ENCODE data around the gene ZNF334. TPM values are rescaled to one million over a fixed set of nuclear protein-coding genes. Genes with fewer than 3 reads are reported as not detected.

Gene ZNF334
- total and polyA plus RNA-seq, 5 donors = 1.1 to 3.2 (median 1.3) TPM

- H3K27ac ChIP-seq (ENCODE audit: low read length) = no peak overlapping the region
- no peak overlapping the region for H3K4me3 ChIP-seq (ENCODE audit: low read length)
- ATAC-seq (no peak), DNase-seq (peak in 1 of 3 donors; percentile 54)
- no peaks in the 10 kb centered on the region for H3K27me3 ChIP-seq (ENCODE audit: control insufficient read depth, insufficient read depth)
- H3K9me3 ChIP-seq (ENCODE audit: control insufficient read depth, low read length) = no peaks in the 10 kb centered on the region
- H3K4me1 ChIP-seq (ENCODE audit: control insufficient read depth, insufficient read depth, low read length) = no peaks in the 10 kb centered on the region
- intact Hi-C loops (cut with DNase I) = no loop called here
- 78% methylated on average over 14 of the region's 14 CpGs for WGBS
Observed at GRCh38 chr20:46545077-46545826, 31.9 kb upstream of the ZNF334 start.

GRCh38 chr20:46544576-46544975, 31.2 kb upstream of the ZNF334 start:
- ATAC-seq = no peak
- no peaks in the 10 kb centered on the region for H3K27me3 ChIP-seq (ENCODE audit: control insufficient read depth, insufficient read depth)
- H3K27ac ChIP-seq (ENCODE audit: low read length) = no peak overlapping the region
- no peak for DNase-seq
- intact Hi-C loops (cut with DNase I) = no loop called here
- 82% methylated on average over 3 of the region's 3 CpGs for WGBS
- no peak overlapping the region for H3K4me3 ChIP-seq (ENCODE audit: low read length)
- no peaks in the 10 kb centered on the region for H3K4me1 ChIP-seq (ENCODE audit: control insufficient read depth, insufficient read depth, low read length)
- H3K9me3 ChIP-seq (ENCODE audit: control insufficient read depth, low read length) = no peaks in the 10 kb centered on the region

GRCh38 chr20:46543959-46544358, 30.6 kb upstream of the ZNF334 start:
- H3K9me3 ChIP-seq (ENCODE audit: control insufficient read depth, low read length) = no peaks in the 10 kb centered on the region
- no peaks in the 10 kb centered on the region for H3K4me1 ChIP-seq (ENCODE audit: control insufficient read depth, insufficient read depth, low read length)
- no peak for ATAC-seq
- DNase-seq = no peak
- no peaks in the 10 kb centered on the region for H3K27me3 ChIP-seq (ENCODE audit: control insufficient read depth, insufficient read depth)
- no peak overlapping the region for H3K4me3 ChIP-seq (ENCODE audit: low read length)
- no peak overlapping the region for H3K27ac ChIP-seq (ENCODE audit: low read length)
- intact Hi-C loops (cut with DNase I) = no loop called here
- WGBS = 20% methylated on average over 1 of the region's 1 CpG

GRCh38 chr20:46543033-46543432, 29.7 kb upstream of the ZNF334 start:
- 66% methylated on average over 4 of the region's 4 CpGs for WGBS

GRCh38 chr20:46541229-46541935, 28.0 kb upstream of the ZNF334 start:
- H3K27ac ChIP-seq (ENCODE audit: low read length) = no peak overlapping the region
- no peak for DNase-seq
- no peak overlapping the region for H3K4me3 ChIP-seq (ENCODE audit: low read length)
- no peaks in the 10 kb centered on the region for H3K4me1 ChIP-seq (ENCODE audit: control insufficient read depth, insufficient read depth, low read length)
- H3K9me3 ChIP-seq (ENCODE audit: control insufficient read depth, low read length) = no peaks in the 10 kb centered on the region
- no peaks in the 10 kb centered on the region for H3K27me3 ChIP-seq (ENCODE audit: control insufficient read depth, insufficient read depth)
- intact Hi-C loops (cut with DNase I) = no loop called here
- no peak for ATAC-seq
- 60% methylated on average over 36 of the region's 36 CpGs for WGBS

More at GRCh38 chr20:46543033-46543432, 29.7 kb upstream of the ZNF334 start:
- H3K27me3 ChIP-seq (ENCODE audit: control insufficient read depth, insufficient read depth) = no peaks in the 10 kb centered on the region
- no peak overlapping the region for H3K4me3 ChIP-seq (ENCODE audit: low read length)
- no peak for DNase-seq
- H3K9me3 ChIP-seq (ENCODE audit: control insufficient read depth, low read length) = no peaks in the 10 kb centered on the region
- intact Hi-C loops (cut with DNase I) = no loop called here
- H3K27ac ChIP-seq (ENCODE audit: low read length) = no peak overlapping the region
- ATAC-seq = no peak
- H3K4me1 ChIP-seq (ENCODE audit: control insufficient read depth, insufficient read depth, low read length) = no peaks in the 10 kb centered on the region

DNA sequence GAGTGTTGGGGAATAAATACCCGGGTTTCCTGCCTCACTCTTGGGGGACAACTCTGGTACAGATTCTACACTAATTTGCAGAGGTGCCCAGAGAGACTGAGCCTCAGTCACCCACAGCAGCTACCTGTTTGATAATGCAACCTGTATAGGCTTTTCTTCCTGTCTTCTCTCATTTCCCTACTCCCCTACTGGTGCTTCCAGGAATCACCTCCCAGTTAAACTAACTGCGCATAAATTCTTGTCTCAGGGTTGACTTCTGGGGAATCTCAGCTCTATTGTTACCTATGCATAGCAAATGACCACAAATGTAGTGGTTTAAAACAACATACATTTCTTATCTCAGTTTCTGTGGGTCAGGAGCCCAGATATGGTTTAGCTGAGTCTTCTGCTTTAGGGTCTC, 25.8 kb upstream of the ZNF334 start:
- H3K9me3 ChIP-seq (ENCODE audit: control insufficient read depth, low read length) = no peaks in the 10 kb centered on the region
- no peaks in the 10 kb centered on the region for H3K4me1 ChIP-seq (ENCODE audit: control insufficient read depth, insufficient read depth, low read length)
- 76% methylated on average over 2 of the region's 2 CpGs for WGBS
- intact Hi-C loops (cut with DNase I) = loop anchor here in 1 of 4 donors (10.0 kb wide), 1 partner anchor 56 kb away; no protein-coding TSS in a partner anchor
- no peak for ATAC-seq
- no peaks in the 10 kb centered on the region for H3K27me3 ChIP-seq (ENCODE audit: control insufficient read depth, insufficient read depth)
- H3K27ac ChIP-seq (ENCODE audit: low read length) = no peak overlapping the region
- DNase-seq = no peak
- no peak overlapping the region for H3K4me3 ChIP-seq (ENCODE audit: low read length)

DNA sequence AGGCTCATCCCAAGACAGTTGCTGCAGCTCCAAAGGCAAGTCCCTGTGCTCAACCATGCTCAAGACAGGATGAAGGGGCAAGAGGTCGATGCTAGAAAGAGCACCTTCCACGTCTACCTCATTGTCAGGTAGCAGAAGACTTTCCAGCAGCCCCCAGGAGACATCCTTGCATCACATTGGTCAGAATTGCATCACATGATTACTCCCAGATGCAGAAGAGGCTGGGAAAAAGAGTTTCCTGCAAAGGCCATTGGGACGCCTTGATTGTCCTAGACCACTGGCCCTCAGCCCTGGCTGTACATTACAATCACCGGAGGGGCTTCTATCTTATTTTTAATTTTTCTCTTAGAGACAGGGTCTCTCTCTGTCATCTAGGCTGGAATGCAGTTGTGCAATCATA, 17.3 kb upstream of the ZNF334 start:
- no peak for DNase-seq
- Histone ChIP-seq H3K27ac (ENCODE audit: low read length) (no peak overlapping the region), H3K9me3 (ENCODE audit: control insufficient read depth, low read length) (no peaks in the 10 kb centered on the region), H3K4me3 (ENCODE audit: low read length) (no peak overlapping the region), H3K27me3 (ENCODE audit: control insufficient read depth, insufficient read depth) (no peaks in the 10 kb centered on the region), H3K4me1 (ENCODE audit: control insufficient read depth, insufficient read depth, low read length) (no peaks in the 10 kb centered on the region)
- 67% methylated on average over 4 of the region's 4 CpGs for WGBS
- intact Hi-C loops (cut with DNase I) = loop anchor here in 1 of 4 donors (10.0 kb wide), 1 partner anchor 64 kb away; no protein-coding TSS in a partner anchor
- no peak for ATAC-seq

DNA sequence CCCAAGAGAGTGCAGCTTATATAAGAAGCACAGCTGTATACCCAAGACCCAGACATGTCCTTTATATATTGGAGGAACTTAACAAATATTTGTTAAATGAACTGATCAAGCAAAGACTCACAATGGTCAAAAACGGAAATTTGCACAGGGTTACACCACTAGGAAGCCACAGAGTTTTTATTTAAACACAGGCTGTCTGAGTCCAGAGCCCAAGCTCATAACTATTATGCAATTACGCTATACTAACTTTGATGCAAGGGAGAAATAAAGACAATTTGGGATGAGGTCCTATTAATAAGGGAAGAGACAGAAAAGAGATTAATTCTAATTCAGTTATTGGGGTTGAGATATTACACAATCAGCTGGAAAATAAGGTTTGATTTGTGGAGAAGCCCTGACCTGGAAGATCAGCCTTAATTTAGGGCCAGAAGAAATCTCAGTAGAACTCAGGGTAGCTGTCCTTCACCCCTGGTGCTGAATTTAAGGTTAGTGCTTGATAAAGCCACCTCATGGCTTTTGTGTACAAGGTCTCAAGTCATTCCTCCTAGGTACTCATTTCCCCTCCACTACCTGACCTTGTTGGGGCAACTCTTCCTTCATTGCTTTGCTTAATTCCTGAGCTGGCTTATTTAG, 10.5 kb upstream of the ZNF334 start:
- H3K9me3 ChIP-seq (ENCODE audit: control insufficient read depth, low read length) = no peaks in the 10 kb centered on the region
- no peak overlapping the region for H3K27ac ChIP-seq (ENCODE audit: low read length)
- intact Hi-C loops (cut with DNase I) = loop anchor here in 1 of 4 donors (10.0 kb wide), 1 partner anchor 161 kb away; the partner anchor contains the start of gene TP53RK
- 53% methylated on average over 2 of the region's 2 CpGs for WGBS
- H3K4me3 ChIP-seq (ENCODE audit: low read length) = no peak overlapping the region
- no peaks in the 10 kb centered on the region for H3K4me1 ChIP-seq (ENCODE audit: control insufficient read depth, insufficient read depth, low read length)
- no peaks in the 10 kb centered on the region for H3K27me3 ChIP-seq (ENCODE audit: control insufficient read depth, insufficient read depth)
- DNase-seq = no peak
- ATAC-seq = no peak

GRCh38 chr20:46523108-46523507, 9.7 kb upstream of the ZNF334 start:
- WGBS = 46% methylated on average over 5 of the region's 5 CpGs
- H3K27ac ChIP-seq (ENCODE audit: low read length) = no peak overlapping the region
- intact Hi-C loops (cut with DNase I) = loop anchor here in 1 of 4 donors (10.0 kb wide), 1 partner anchor 162 kb away; the partner anchor contains the start of gene TP53RK
- H3K9me3 ChIP-seq (ENCODE audit: control insufficient read depth, low read length) = no peaks in the 10 kb centered on the region
- H3K4me1 ChIP-seq (ENCODE audit: control insufficient read depth, insufficient read depth, low read length) = no peaks in the 10 kb centered on the region
- H3K27me3 ChIP-seq (ENCODE audit: control insufficient read depth, insufficient read depth) = no peaks in the 10 kb centered on the region
- H3K4me3 ChIP-seq (ENCODE audit: low read length) = no peak overlapping the region
- ATAC-seq (no peak), DNase-seq (no peak)

- intact Hi-C loops (cut with DNase I) = loop anchor here in 1 of 4 donors (10.0 kb wide), 1 partner anchor 164 kb away; the partner anchor contains the start of gene TP53RK
- peak in 1 of 2 donors; percentile 43 for ATAC-seq
- peak in 2 of 3 donors; percentile 50 to 65 for DNase-seq
- H3K27me3 ChIP-seq (ENCODE audit: control insufficient read depth, insufficient read depth) = no peaks in the 10 kb centered on the region
- H3K4me3 ChIP-seq (ENCODE audit: low read length) = no peak overlapping the region
- H3K9me3 ChIP-seq (ENCODE audit: control insufficient read depth, low read length) = no peaks in the 10 kb centered on the region
- H3K27ac ChIP-seq (ENCODE audit: low read length) = no peak overlapping the region
- WGBS = 27% methylated on average over 4 of the region's 4 CpGs
- H3K4me1 ChIP-seq (ENCODE audit: control insufficient read depth, insufficient read depth, low read length) = no peaks in the 10 kb centered on the region
Observed at GRCh38 chr20:46520976-46521579, 7.7 kb upstream of the ZNF334 start.
